ENCODE data around the gene UTS2B. TPM values are rescaled to one million over a fixed set of nuclear protein-coding genes. Genes with fewer than 3 reads are reported as not detected.

UTS2B gene
- total RNA-seq, 1 experiment from 2014 or later = 1.1 TPM

DNA sequence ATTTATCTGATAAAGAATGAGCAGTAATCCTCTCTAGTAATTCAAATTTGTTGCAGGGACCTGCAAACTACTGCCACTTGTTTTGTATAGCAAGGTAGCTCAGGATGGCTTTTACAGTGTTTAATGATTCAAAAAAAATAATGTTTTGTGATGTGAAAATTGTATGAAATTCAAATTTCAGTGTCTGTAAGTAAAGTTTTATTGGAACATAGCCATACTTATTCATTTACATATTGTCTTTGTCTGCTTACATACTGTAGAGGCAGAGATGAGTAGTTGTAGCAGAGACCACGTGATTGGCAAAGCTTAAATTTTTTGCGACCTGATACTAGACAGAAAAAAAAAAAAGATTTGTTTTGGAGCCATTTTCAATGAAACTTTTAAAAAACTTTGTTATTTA, 6.5 kb upstream of the UTS2B start:
- Histone ChIP-seq H3K4me2 (no peak overlapping the region), H3K79me2 (ENCODE audit: low read depth) (peaks cover 96% of the 10 kb centered on the region), H3K27ac (no peak overlapping the region), H3K27me3 (ENCODE audit: insufficient read depth, low read depth) (no peaks in the 10 kb centered on the region), H3K9me2 (ENCODE audit: insufficient read depth) (no peaks in the 10 kb centered on the region), H3K4me3 (no peak overlapping the region), H3F3A (ENCODE audit: insufficient read depth, low read depth) (peaks cover 4% of the 10 kb centered on the region; the same call in 1 of the 2 replicates), H2AFZ (no peak overlapping the region), H3K9me3 (ENCODE audit: insufficient read depth, low read depth) (no peaks in the 10 kb centered on the region), H3K4me1 (replicated peaks; ENCODE audit: insufficient read depth) (peaks cover 27% of the 10 kb centered on the region), H3K36me3 (ENCODE audit: low read depth) (peaks cover 22% of the 10 kb centered on the region), H4K20me1 (ENCODE audit: insufficient read depth) (peaks cover 4% of the 10 kb centered on the region; the same call in 1 of the 2 replicates)
- DNase-seq = no peak
- no TSS peak for BruUV-seq (replicated peaks)
- intact Hi-C loops (cut with micrococcal nuclease; ENCODE audit: unreplicated experiment) = no loop called here
- TF ChIP-seq EZH2 (IDR thresholded peaks at IDR 0.05; ENCODE audit: low read depth) (no peak), CTCF (conservative IDR thresholded peaks at IDR 0.05) (no peak)
- ChIA-PET POLR2A (ENCODE audit: unreplicated experiment) (no interaction called here), CTCF (interaction anchor here (0.5 to 0.7 kb wide), 3 partner anchors 20 to 290 kb away, joined by 3 read pairs; no protein-coding TSS in a partner anchor)

DNA sequence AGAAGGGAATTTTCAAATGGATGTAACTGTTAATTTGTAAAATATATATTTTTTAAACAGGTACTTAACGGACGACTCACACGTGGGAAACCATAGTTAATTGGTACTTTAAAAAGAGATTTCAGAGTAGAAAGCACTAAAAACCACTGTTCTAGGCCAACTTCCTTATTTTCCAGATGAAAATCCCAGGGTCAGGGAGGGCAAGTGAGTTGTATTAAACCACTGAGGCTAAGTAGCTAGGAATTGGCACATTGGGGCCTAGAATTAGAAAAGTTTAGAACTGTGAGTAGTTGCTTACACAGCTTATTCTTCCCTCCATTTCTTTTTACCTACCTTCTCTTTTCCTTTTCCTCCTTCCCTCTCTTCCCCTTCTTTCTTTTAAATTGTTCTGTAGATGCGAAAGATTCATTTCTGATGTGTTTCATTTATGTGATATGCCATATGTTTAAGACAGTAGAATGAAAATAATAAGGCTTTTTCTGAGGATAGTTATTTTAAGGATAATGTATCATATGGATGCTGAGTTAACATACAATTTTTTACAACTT, 4.1 kb upstream of the UTS2B start:
- Histone ChIP-seq H3K4me2 (no peak overlapping the region), H4K20me1 (ENCODE audit: insufficient read depth) (peaks cover 4% of the 10 kb centered on the region; the same call in 1 of the 2 replicates), H3K79me2 (ENCODE audit: low read depth) (peaks cover 96% of the 10 kb centered on the region), H3K4me3 (no peak overlapping the region), H2AFZ (no peak overlapping the region), H3K4me1 (replicated peaks; ENCODE audit: insufficient read depth) (peaks cover 42% of the 10 kb centered on the region), H3K9me3 (ENCODE audit: insufficient read depth, low read depth) (no peaks in the 10 kb centered on the region), H3K36me3 (ENCODE audit: low read depth) (peaks cover 22% of the 10 kb centered on the region), H3F3A (ENCODE audit: insufficient read depth, low read depth) (peaks cover 20% of the 10 kb centered on the region; the same call in 1 of the 2 replicates), H3K27me3 (ENCODE audit: insufficient read depth, low read depth) (no peaks in the 10 kb centered on the region), H3K9me2 (ENCODE audit: insufficient read depth) (no peaks in the 10 kb centered on the region), H3K27ac (no peak overlapping the region)
- ChIA-PET POLR2A (ENCODE audit: unreplicated experiment) (no interaction called here), CTCF (interaction anchor here (0.6 kb wide), 1 partner anchor 1336 kb away, joined by 3 read pairs; no protein-coding TSS in a partner anchor)
- intact Hi-C loops (cut with micrococcal nuclease; ENCODE audit: unreplicated experiment) = no loop called here
- TF ChIP-seq CTCF (conservative IDR thresholded peaks at IDR 0.05) = no peak
- TF ChIP-seq EZH2 (IDR thresholded peaks at IDR 0.05; ENCODE audit: low read depth) = no peak
- no TSS peak for BruUV-seq (replicated peaks)
- no peak for DNase-seq

DNA sequence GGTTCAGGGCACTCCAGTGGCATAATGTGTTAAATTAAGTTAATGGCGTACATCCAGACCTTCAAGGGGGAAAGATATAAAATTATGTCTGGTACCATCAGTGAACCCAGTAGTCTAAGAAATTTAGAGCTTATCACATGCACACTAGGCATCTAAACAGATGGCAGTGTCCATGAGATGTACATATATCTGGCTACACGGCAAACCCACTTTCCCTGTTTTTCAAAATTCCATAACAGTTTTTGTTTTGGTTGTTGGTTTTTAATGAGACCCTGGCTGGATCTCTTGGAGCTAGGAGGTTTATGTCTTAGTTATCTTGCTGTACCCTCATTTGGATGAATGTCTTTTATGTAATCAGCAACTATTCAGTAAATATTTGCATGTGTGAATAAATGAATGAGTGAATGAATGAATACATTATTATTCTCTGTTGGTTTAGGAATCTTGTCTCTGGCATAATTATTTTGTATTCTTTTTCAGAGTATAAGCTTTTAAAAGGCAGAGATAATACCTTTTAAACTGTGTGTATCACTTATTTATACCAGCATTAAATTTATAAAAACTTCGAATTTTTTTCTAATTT, 3.1 kb upstream of the UTS2B start:
- peaks cover 86% of the 10 kb centered on the region for H3K79me2 ChIP-seq (ENCODE audit: low read depth)
- no peak overlapping the region for H3K4me2 ChIP-seq
- H3K4me3 ChIP-seq = no peak overlapping the region
- ChIA-PET POLR2A (ENCODE audit: unreplicated experiment) (no interaction called here), CTCF (interaction anchor here (0.5 kb wide), 1 partner anchor 25 kb away, joined by 6 read pairs; no protein-coding TSS in a partner anchor)
- H3K36me3 ChIP-seq (ENCODE audit: low read depth) = peaks cover 20% of the 10 kb centered on the region
- peaks cover 47% of the 10 kb centered on the region for H3K4me1 ChIP-seq (replicated peaks; ENCODE audit: insufficient read depth)
- DNase-seq = no peak
- peaks cover 3% of the 10 kb centered on the region; the same call in 1 of the 2 replicates for H4K20me1 ChIP-seq (ENCODE audit: insufficient read depth)
- H3K9me3 ChIP-seq (ENCODE audit: insufficient read depth, low read depth) = no peaks in the 10 kb centered on the region
- no peak overlapping the region for H2AFZ ChIP-seq
- H3K9me2 ChIP-seq (ENCODE audit: insufficient read depth) = no peaks in the 10 kb centered on the region
- H3K27ac ChIP-seq = no peak overlapping the region
- no peak for TF ChIP-seq CTCF (conservative IDR thresholded peaks at IDR 0.05)
- no peak for TF ChIP-seq EZH2 (IDR thresholded peaks at IDR 0.05; ENCODE audit: low read depth)
- intact Hi-C loops (cut with micrococcal nuclease; ENCODE audit: unreplicated experiment) = no loop called here
- BruUV-seq (replicated peaks) = no TSS peak
- no peaks in the 10 kb centered on the region for H3K27me3 ChIP-seq (ENCODE audit: insufficient read depth, low read depth)
- peaks cover 27% of the 10 kb centered on the region; the same call in 1 of the 2 replicates for H3F3A ChIP-seq (ENCODE audit: insufficient read depth, low read depth)

Data from PC-9 (cell line).